Lung (tissue), 12 donors: ENCODE data around the gene HSPH1. TPM values are rescaled to one million over a fixed set of nuclear protein-coding genes. Genes with fewer than 3 reads are reported as not detected.
"Not testable (repeated sequence)": the region's sequence is repeated elsewhere in the genome, so short reads cannot be mapped to it uniquely, and the experiment has no call there.

Source experiments
- ATAC-seq: fragments of 200-7000 bp; cut with Tn5 transposase; one replicate; pipeline ENCODE4 v1.9.1; 2020; ENCODE audit warnings: moderate number of reproducible peaks; ENCODE audit not compliant: insufficient read depth, low FRiP score
- DNase-seq, 3 donors: peaks; one replicate each; pipeline ENCODE4 v3.0.0-alpha.2; 2013 to 2017
- H3K27ac ChIP-seq, 2 donors: one replicate each; pipeline ENCODE4 v1.5.1; 2013; ENCODE audit warnings: mild to moderate bottlenecking in 2 of 2, moderate library complexity in 2 of 2, control low read depth in 1 of 2, inconsistent platforms in 1 of 2, low read depth in 1 of 2, low read length in 1 of 2
- H3K27me3 ChIP-seq, 3 donors: one replicate each; pipeline ENCODE4 v1.5.1; 2013; ENCODE audit warnings: low read length in 2 of 3; ENCODE audit not compliant: control insufficient read depth in 3 of 3, insufficient read depth in 3 of 3
- H3K36me3 ChIP-seq, 4 donors: one replicate each; pipeline ENCODE4 v1.5.1; 2013; ENCODE audit warnings: low read length in 4 of 4, mild to moderate bottlenecking in 1 of 4, moderate library complexity in 1 of 4; ENCODE audit not compliant: control insufficient read depth in 4 of 4, insufficient read depth in 4 of 4
- H3K4me1 ChIP-seq, 5 donors: one replicate each; pipeline ENCODE4 v1.5.1; 2013; ENCODE audit warnings: low read length in 5 of 5, mild to moderate bottlenecking in 2 of 5, moderate library complexity in 1 of 5; ENCODE audit not compliant: control insufficient read depth in 5 of 5, insufficient read depth in 5 of 5
- H3K4me3 ChIP-seq: one replicate; pipeline ENCODE4 v1.5.1; 2013; ENCODE audit warnings: mild to moderate bottlenecking, control low read depth, moderate library complexity
- H3K9ac ChIP-seq, 2 donors: one replicate each; pipeline ENCODE4 v1.5.1; 2013; ENCODE audit warnings: low read length in 2 of 2, control low read depth in 1 of 2; ENCODE audit not compliant: insufficient read depth in 1 of 2
- H3K9me3 ChIP-seq, 4 donors: one replicate each; pipeline ENCODE4 v1.5.1; 2013; ENCODE audit warnings: low read length in 3 of 4, mild to moderate bottlenecking in 1 of 4, moderate library complexity in 1 of 4; ENCODE audit not compliant: control insufficient read depth in 4 of 4, insufficient read depth in 3 of 4
- CTCF ChIP-seq: IDR thresholded peaks from 2 replicates; pipeline ENCODE4 v1.5.1; 2012; ENCODE audit warnings: mild to moderate bottlenecking; ENCODE audit errors: control extremely low read depth, extremely low read depth
- WGBS, 2 donors: extraction: QIAGEN DNeasy Blood & Tissue Kit; methylation state at CpG; one replicate each; pipeline ENCODE4 v1.1.7; 2013; 5-methylcytosine and 5-hydroxymethylcytosine counted together
- polyA plus RNA-seq, 2 donors: library from polyadenylated mRNA; stranded (reverse); fragments of 200-250 nt; gene quantifications; one replicate each; pipeline ENCODE4 v1.2.1, GENCODE V29; 2013
- total RNA-seq, 2 donors: library from RNA; depleted of rRNA in 1 of 2; stranded (reverse); fragments of >200 nt in 1 of 2; gene quantifications; one replicate each; pipeline ENCODE4 v1.2.1, GENCODE V29; 2014 to 2021
- donor health status: control.
- donor health status: control.
- donor health status: Bipolar disorder and iron deficiency.
- donor health status: healthy.
- donor health status: DM: yes; HTN: yes; CAD: no.

The HSPH1 gene
- total and polyA plus RNA-seq, 4 donors: 34.1 to 223 (median 65.6) TPM

- ATAC-seq (no peak), DNase-seq (no peak)
- Histone ChIP-seq H3K27ac (no peak overlapping the region), H3K36me3 (no peaks in the 10 kb centered on the region), H3K4me3 (no peak overlapping the region), H3K9ac (no peak overlapping the region), H3K27me3 (peaks cover 0 to 11% (median 4%) of the 10 kb centered on the region in 3 donors), H3K9me3 (no peaks in the 10 kb centered on the region), H3K4me1 (peaks cover 0 to 3% (median 0%) of the 10 kb centered on the region in 5 donors)
- TF ChIP-seq CTCF: no peak
- 50 to 53% methylated on average over 7 of the region's 7 CpGs for WGBS, 2 donors
These were observed 60.1 kb downstream of the HSPH1 start for GRCh38 chr13:31101472-31102170.

- Histone ChIP-seq H3K27me3 (peaks cover 0 to 11% (median 4%) of the 10 kb centered on the region in 3 donors), H3K4me1 (peaks cover 0 to 3% (median 0%) of the 10 kb centered on the region in 5 donors), H3K4me3 (no peak overlapping the region), H3K9ac (no peak overlapping the region), H3K36me3 (no peaks in the 10 kb centered on the region), H3K9me3 (no peaks in the 10 kb centered on the region), H3K27ac (no peak overlapping the region)
- WGBS, 2 donors: 64 to 73% methylated on average over 7 of the region's 7 CpGs
- ATAC-seq (no peak), DNase-seq (no peak)
- TF ChIP-seq CTCF: no peak
These were observed 61.0 kb downstream of the HSPH1 start for GRCh38 chr13:31100721-31101120.

- not testable (repeated sequence) for H3K9ac ChIP-seq, H3K36me3 ChIP-seq, H3K4me1 ChIP-seq, H3K9me3 ChIP-seq, ATAC-seq, DNase-seq, H3K4me3 ChIP-seq, H3K27me3 ChIP-seq, H3K27ac ChIP-seq
- 52 to 61% methylated on average over 3 of the region's 3 CpGs for WGBS, 2 donors
These were observed 63.7 kb downstream of the HSPH1 start for GRCh38 chr13:31097911-31098434.

GRCh38 chr13:31096654-31097302 lies 64.9 kb downstream of the HSPH1 start:
- no peak for ATAC-seq
- WGBS, 2 donors: 72 to 76% methylated on average over 10 of the region's 10 CpGs
- Histone ChIP-seq H3K27me3 (peaks cover 0 to 9% (median 8%) of the 10 kb centered on the region in 3 donors), H3K4me1 (peaks cover 0 to 3% (median 0%) of the 10 kb centered on the region in 5 donors), H3K9me3 (no peaks in the 10 kb centered on the region), H3K27ac (no peak overlapping the region), H3K9ac (no peak overlapping the region), H3K4me3 (no peak overlapping the region), H3K36me3 (no peaks in the 10 kb centered on the region)
- TF ChIP-seq CTCF: no peak
- DNase-seq: no peak
